WERI-Rb-1 (cell line): ENCODE data around the gene NPB.

ENCODE experiments used
- DNase-seq: peaks from one replicate; pipeline ENCODE4 v3.0.0-alpha.2; 2020
- H3K27ac ChIP-seq: fragments of 250-450 bp; sonication (Bioruptor Pico); 2 replicates; pipeline ENCODE4 v1.5.1; 2020; ENCODE audit warnings: mild to moderate bottlenecking, moderate library complexity
- H3K27me3 ChIP-seq: fragments of 250-450 bp; sonication (Bioruptor Pico); 2 replicates; pipeline ENCODE4 v1.5.1; 2021; ENCODE audit warnings: mild to moderate bottlenecking, low read depth, moderate library complexity; ENCODE audit not compliant: insufficient read depth, severe bottlenecking
- H3K36me3 ChIP-seq: fragments of 250-450 bp; sonication (Bioruptor Pico); 2 replicates; pipeline ENCODE4 v1.5.1; 2020; ENCODE audit warnings: mild to moderate bottlenecking, moderate library complexity
- H3K4me3 ChIP-seq: 2 replicates; pipeline ENCODE4 v1.5.1; 2011; ENCODE audit warnings: low read depth, mild to moderate bottlenecking, control low read depth, low read length
- H3K9me3 ChIP-seq: fragments of 250-450 bp; sonication (Bioruptor Pico); 2 replicates; pipeline ENCODE4 v1.5.1; 2021; ENCODE audit warnings: mild to moderate bottlenecking, moderate library complexity; ENCODE audit not compliant: severe bottlenecking
- TF ChIP-seq, protein P1 (sequence below): IDR thresholded peaks from 2 replicates; pipeline ENCODE4 v1.5.1; 2011; ENCODE audit warnings: low read depth, mild to moderate bottlenecking, control low read depth, inconsistent platforms, low read length

NPB gene

DNA sequence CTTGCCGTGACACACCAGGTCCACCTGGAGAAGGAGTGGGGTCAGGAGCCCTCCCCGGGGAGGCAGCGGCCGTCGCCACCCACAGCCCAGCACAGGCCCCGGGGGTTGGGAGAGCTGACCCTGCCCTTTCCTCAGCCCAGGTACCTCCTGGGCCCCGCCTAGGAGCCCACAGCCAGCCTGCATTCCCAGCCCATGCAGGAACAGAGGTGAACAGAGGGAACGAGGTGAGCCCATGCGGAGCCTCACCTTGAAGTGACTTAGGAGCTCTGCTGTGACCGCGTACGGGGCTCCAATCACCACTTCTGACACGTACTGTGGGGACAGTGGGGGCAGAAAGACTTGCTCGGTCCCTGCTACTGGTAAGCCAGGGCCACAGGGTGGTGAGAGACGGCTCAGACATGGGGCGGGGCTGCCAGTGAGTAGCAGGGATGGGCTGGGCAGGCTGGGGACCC, 3.4 kb downstream of the NPB start:
- Histone ChIP-seq H3K36me3 (peaks cover 55% of the 10 kb centered on the region), H3K9me3 (no peaks in the 10 kb centered on the region), H3K27ac (no peak overlapping the region), H3K27me3 (no peaks in the 10 kb centered on the region), H3K4me3 (no peak overlapping the region)
- TF ChIP-seq, protein P1, sequence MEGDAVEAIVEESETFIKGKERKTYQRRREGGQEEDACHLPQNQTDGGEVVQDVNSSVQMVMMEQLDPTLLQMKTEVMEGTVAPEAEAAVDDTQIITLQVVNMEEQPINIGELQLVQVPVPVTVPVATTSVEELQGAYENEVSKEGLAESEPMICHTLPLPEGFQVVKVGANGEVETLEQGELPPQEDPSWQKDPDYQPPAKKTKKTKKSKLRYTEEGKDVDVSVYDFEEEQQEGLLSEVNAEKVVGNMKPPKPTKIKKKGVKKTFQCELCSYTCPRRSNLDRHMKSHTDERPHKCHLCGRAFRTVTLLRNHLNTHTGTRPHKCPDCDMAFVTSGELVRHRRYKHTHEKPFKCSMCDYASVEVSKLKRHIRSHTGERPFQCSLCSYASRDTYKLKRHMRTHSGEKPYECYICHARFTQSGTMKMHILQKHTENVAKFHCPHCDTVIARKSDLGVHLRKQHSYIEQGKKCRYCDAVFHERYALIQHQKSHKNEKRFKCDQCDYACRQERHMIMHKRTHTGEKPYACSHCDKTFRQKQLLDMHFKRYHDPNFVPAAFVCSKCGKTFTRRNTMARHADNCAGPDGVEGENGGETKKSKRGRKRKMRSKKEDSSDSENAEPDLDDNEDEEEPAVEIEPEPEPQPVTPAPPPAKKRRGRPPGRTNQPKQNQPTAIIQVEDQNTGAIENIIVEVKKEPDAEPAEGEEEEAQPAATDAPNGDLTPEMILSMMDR: no peak
- DNase-seq: no peak

DNA sequence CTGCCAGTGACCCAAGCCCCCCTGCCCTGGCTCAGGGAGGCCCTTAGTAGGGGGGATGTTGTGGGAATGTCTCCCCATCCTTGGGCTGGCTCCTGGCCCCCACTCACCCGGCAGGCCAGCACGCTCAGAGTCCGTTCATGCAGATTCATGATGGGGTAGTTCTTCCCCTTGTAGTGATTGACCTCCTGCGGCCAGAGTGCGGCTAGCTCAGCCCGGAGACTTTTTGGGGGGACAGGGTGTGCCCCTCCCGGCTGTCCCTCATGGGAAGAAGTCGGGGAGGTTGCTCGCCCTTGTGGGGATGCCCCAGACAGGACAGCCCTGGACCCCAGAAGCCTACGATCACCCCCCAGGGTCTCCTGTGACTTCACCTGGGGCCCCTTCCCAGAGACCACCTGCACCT, 4.0 kb downstream of the NPB start:
- H3K9me3 ChIP-seq: no peaks in the 10 kb centered on the region
- H3K36me3 ChIP-seq: peaks cover 52% of the 10 kb centered on the region
- DNase-seq: no peak
- TF ChIP-seq, protein P1: no peak
- no peak overlapping the region for H3K4me3 ChIP-seq
- no peaks in the 10 kb centered on the region for H3K27me3 ChIP-seq
- H3K27ac ChIP-seq: no peak overlapping the region

DNA sequence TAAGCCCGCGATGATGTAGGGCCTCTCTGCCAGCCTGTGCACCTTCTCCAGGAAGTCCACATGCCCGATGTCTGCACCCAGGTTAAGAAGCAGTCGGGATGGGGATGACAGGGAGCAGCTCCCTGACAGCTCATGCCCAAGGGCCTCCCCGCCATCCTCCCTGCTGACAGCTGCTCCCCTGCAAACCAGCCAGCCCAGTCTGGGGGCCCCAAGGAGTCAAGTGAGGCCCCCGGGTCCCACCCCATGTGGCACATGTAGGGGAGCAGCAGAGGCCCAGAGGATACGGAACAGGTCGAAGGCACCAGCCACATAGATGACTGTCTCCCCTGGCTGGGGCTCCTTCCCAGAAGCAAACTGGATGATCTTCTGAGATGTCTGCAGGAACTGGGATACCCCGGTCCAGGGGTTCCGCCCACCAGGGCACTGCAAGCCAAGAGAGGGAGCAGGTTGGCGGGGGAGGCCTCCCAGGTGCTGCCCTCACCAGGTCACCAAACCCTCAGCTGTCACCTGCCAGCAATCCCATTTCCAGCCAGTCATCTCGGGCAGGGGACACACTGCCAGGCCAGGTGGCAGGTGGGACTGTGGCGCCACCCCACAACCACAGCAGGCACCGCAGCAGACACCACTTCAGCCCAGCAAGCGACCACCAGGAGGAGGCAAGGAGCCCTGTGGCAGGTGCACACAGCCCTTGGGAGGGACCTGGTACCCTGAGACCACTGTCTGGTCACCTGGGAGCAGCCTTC, 4.6 kb downstream of the NPB start:
- DNase-seq: peak; percentile 75
- peaks cover 52% of the 10 kb centered on the region for H3K36me3 ChIP-seq
- TF ChIP-seq, protein P1: peak; percentile 81

DNA sequence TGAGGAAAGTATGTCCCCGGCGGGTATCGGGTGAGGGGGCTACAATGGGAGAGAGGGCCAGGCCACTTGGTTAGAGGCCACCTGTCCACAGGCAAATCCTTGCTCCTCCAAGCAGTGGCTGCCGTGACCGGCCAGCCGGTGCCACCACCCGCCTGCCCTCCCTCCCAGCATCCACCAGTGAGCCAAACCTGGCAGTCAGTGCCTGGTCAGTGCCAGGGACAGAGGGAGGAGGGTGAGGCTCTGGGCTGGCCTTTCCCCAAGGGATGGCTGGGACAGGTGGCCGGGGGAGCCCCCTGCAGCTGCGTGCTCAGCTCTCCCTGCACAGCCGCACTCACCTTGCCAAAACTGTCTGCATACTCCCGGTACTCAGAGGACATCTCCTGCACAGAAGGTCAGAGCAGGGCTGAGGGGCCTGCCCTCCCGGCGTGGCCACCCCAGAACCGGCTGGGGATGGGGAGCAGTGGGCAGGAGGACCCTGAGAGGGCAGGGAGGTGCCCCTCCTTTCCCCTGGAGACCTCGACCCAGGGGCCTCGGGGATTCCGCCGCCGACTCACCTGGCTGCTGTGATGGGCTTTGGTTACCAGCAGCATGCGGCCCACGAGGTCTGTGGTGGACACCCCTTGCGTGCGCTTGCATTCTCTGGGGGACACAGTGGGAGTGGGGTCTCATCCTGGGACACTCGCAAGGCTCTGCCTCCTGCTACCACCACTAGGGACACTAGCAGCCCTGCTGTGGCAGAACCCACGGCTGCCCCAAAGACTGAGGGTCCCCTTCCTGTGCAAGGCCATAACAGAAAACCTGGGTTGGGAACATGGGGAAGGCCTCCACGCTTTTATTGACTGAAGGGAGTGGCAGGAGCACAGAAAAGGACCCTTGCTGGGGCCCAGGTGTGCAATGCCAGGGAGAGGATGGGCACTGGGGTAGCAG, 5.4 kb downstream of the NPB start:
- H3K4me3 ChIP-seq: no peak overlapping the region
- TF ChIP-seq, protein P1: peak; percentile 49
- no peak overlapping the region for H3K27ac ChIP-seq
- H3K9me3 ChIP-seq: no peaks in the 10 kb centered on the region
- peaks cover 60% of the 10 kb centered on the region for H3K36me3 ChIP-seq
- no peak for DNase-seq
- no peaks in the 10 kb centered on the region for H3K27me3 ChIP-seq

More for the DNA sequence above, 4.6 kb downstream of the NPB start:
- H3K27ac ChIP-seq: no peak overlapping the region
- no peak overlapping the region for H3K4me3 ChIP-seq
- no peaks in the 10 kb centered on the region for H3K9me3 ChIP-seq
- H3K27me3 ChIP-seq: no peaks in the 10 kb centered on the region

DNA sequence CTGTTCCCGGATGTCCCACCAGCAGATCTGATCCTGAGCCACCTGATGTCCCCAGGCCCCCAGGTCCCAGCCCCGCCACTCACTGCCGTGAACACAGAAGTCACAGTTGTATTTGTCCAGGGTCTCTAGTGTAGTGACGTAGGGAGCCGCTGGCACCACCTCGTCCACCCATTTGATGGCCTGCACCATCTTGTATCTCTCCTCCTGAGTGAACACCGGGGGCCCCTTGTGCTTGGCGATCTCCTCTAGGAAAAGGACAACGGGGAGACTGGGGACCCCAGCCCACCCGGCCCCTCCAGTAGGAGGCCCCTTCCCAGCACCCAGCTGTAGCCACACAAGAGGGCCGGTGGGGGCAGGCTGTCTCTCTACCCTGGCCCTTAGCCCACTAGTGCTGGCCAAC, 6.8 kb downstream of the NPB start:
- no peaks in the 10 kb centered on the region for H3K27me3 ChIP-seq
- TF ChIP-seq, protein P1: no peak
- H3K36me3 ChIP-seq: peaks cover 68% of the 10 kb centered on the region
- H3K4me3 ChIP-seq: no peak overlapping the region
- DNase-seq: no peak
- H3K27ac ChIP-seq: no peak overlapping the region; the same call in 1 of the 2 replicates
- no peaks in the 10 kb centered on the region for H3K9me3 ChIP-seq
